GM12801 (cell line): ENCODE results near the gene LPAR5.

ENCODE experiments used
- CTCF ChIP-seq: IDR thresholded peaks from one replicate; pipeline ENCODE4 v1.5.1; 2011; ENCODE audit warnings: control low read depth; ENCODE audit not compliant: insufficient read length; ENCODE audit errors: extremely low read depth

Gene LPAR5

GRCh38 chr12:6574576-6575295 is 61.0 kb downstream of the LPAR5 start:
- TF ChIP-seq CTCF = no peak

- TF ChIP-seq CTCF = no peak
Observed at GRCh38 chr12:6573001-6573400, 62.8 kb downstream of the LPAR5 start.

- TF ChIP-seq CTCF = no peak
Observed at GRCh38 chr12:6570264-6570887, 65.4 kb downstream of the LPAR5 start.

GRCh38 chr12:6569786-6570185 is 66.0 kb downstream of the LPAR5 start:
- TF ChIP-seq CTCF = no peak

GRCh38 chr12:6569312-6569711 is 66.4 kb downstream of the LPAR5 start:
- TF ChIP-seq CTCF = no peak
